Colonic mucosa (tissue), 4 donors: ENCODE data around the gene RUSF1. TPM values are rescaled to one million over a fixed set of nuclear protein-coding genes. Genes with fewer than 3 reads are reported as not detected.

Experiments
- DNase-seq: peaks from one replicate; pipeline ENCODE4 v3.0.0-alpha.2; 2020
- H3K27ac ChIP-seq: fragments of 200-600 bp; one replicate; pipeline ENCODE4 v1.8.0; 2021
- H3K27me3 ChIP-seq: fragments of 200-600 bp; one replicate; pipeline ENCODE4 v1.8.0; 2021
- H3K36me3 ChIP-seq: fragments of 200-600 bp; one replicate; pipeline ENCODE4 v1.8.0; 2021
- H3K4me1 ChIP-seq: fragments of 200-600 bp; one replicate; pipeline ENCODE4 v1.8.0; 2021; ENCODE audit warnings: mild to moderate bottlenecking
- H3K4me3 ChIP-seq: fragments of 200-600 bp; one replicate; pipeline ENCODE4 v1.8.0; 2021
- H3K9ac ChIP-seq, 2 donors: one replicate each; pipeline ENCODE4 v1.7.0; 2013; ENCODE audit warnings: control low read depth in 2 of 2, low read depth in 2 of 2, low read length in 2 of 2
- H3K9me3 ChIP-seq: fragments of 200-600 bp; one replicate; pipeline ENCODE4 v1.8.0; 2021
- CTCF ChIP-seq: fragments of 200-600 bp; IDR thresholded peaks from one replicate; pipeline ENCODE4 v1.8.0; 2022; ENCODE audit warnings: antibody characterized with exemption, mild to moderate bottlenecking
- intact Hi-C: fragments of 100-400 bp; cut with DNase I; formaldehyde crosslinking; loops from one replicate; pipeline ENCODE4 v1.14.1; 2022
- total RNA-seq, 2 donors: library from RNA; stranded (reverse); fragmentation: NEBNext Ultra II Directional in 1 of 2; extraction: Animal tissue kit (Norgen Biotek cat#: 25700) in 1 of 2; gene quantifications; one replicate each; pipeline ENCODE4 v1.2.1, GENCODE V29; 2021
- donor health status: healthy.
- donor health status: DM: no; HTN: no; CAD: no.
- donor health status: DM: no; HTN: no; CAD: no.

RUSF1 gene
- total RNA-seq, 2 donors from 2014 or later = 53.3 to 78.1 TPM

GRCh38 chr16:31464781-31465260 is 43.4 kb downstream of the RUSF1 start:
- H3K9ac ChIP-seq = no peak overlapping the region
- TF ChIP-seq CTCF = no peak
- no peak overlapping the region for H3K27ac ChIP-seq
- H3K4me3 ChIP-seq = no peak overlapping the region
- H3K27me3 ChIP-seq = no peaks in the 10 kb centered on the region
- peaks cover 5% of the 10 kb centered on the region for H3K4me1 ChIP-seq
- H3K36me3 ChIP-seq = no peaks in the 10 kb centered on the region
- no peaks in the 10 kb centered on the region for H3K9me3 ChIP-seq
- intact Hi-C loops = no loop called here
- no peak for DNase-seq

DNA sequence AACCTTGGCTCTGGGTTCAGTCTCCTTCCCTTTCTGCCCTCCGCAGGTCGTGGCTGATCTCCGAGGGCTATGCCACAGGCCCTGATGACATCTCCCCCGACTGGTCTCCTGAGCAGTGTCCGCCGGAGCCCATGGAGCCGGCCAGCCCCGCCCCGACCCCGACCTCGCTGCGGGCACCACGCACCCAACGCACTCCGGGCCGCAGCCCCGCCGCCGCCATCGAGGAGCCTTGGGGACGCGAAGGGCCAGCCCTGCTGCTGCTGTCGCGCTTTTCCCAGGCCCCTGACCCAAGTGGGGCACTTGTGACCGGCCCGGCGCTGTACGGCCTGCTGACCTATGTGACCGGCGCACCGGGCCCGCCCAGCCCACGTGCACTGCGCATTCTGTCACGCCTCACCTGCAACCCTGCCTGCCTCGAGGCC is 43.8 kb downstream of the RUSF1 start:
- no peak for TF ChIP-seq CTCF
- Histone ChIP-seq H3K9me3 (no peaks in the 10 kb centered on the region), H3K9ac (no peak overlapping the region), H3K27ac (no peak overlapping the region), H3K4me1 (peaks cover 5% of the 10 kb centered on the region), H3K36me3 (no peaks in the 10 kb centered on the region), H3K4me3 (no peak overlapping the region), H3K27me3 (no peaks in the 10 kb centered on the region)
- intact Hi-C loops = no loop called here
- peak; percentile 17 for DNase-seq

DNA sequence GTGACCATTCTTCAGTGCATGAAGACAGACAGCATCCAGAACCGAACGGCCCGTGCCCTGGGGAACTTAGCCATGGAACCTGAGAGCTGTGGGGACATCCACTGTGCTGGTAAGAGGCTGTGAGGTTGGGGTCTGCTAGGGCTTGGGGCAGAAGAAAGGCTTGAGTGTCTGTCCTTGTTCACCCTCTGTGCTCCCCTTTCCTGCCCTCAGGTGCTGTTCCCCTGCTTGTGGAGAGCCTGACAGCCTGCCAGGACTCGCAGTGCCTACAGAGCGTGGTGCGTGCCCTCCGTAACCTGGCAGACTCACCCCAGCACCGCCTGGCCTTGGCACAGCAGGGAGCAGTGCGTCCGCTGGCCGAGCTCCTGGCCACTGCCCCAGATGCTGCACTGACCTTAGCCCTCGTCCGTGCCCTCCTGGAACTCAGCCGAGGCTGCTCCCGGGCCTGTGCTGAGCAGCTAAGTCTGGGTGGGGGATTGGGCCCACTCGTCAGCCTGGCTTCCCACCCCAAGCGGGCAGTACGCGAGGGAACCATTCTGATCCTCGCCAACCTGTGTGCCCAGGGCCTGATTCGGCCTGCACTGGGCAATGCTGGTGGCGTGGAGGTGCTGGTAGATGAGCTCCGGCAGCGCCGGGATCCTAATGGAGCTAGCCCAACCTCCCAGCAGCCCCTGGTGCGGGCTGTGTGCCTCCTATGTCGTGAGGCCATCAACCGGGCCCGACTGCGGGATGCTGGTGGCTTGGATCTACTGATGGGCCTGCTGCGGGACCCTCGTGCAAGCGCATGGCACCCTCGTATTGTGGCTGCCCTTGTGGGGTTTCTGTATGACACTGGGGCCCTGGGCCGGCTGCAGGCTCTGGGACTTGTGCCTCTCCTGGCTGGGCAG is 46.0 kb downstream of the RUSF1 start:
- no peak for DNase-seq
- intact Hi-C loops = no loop called here
- H3K36me3 ChIP-seq = no peaks in the 10 kb centered on the region
- no peak overlapping the region for H3K9ac ChIP-seq
- H3K4me1 ChIP-seq = peaks cover 13% of the 10 kb centered on the region
- H3K9me3 ChIP-seq = no peaks in the 10 kb centered on the region
- H3K27ac ChIP-seq = no peak overlapping the region
- H3K27me3 ChIP-seq = no peaks in the 10 kb centered on the region
- no peak for TF ChIP-seq CTCF
- no peak overlapping the region for H3K4me3 ChIP-seq

- intact Hi-C loops = no loop called here
- Histone ChIP-seq H3K9me3 (no peaks in the 10 kb centered on the region), H3K36me3 (no peaks in the 10 kb centered on the region), H3K4me1 (peaks cover 20% of the 10 kb centered on the region), H3K9ac (no peak overlapping the region), H3K4me3 (no peak overlapping the region), H3K27me3 (no peaks in the 10 kb centered on the region), H3K27ac (no peak overlapping the region)
- DNase-seq = no peak
- no peak for TF ChIP-seq CTCF
Observed at GRCh38 chr16:31461201-31461920, 46.8 kb downstream of the RUSF1 start.

DNA sequence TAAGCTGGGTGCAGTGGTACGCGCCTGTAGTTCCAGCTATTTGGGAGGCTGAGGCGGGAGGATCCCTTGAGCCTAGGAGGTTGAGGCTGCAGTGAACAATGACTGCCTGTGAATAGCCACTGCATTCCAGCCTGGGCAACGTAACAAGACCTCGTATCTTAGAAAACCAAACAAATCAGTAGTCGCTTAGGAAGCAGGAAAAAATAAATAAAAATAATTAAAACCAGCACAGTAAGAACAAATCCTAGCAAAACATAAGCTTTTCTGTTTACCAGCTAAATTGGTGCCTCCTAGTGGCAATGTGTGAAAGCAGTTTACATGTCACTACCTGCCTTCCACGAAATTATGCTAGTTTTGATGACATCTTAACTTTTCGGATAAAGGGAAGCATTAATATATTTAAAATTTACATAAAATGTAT is 47.6 kb downstream of the RUSF1 start:
- Histone ChIP-seq H3K27ac (peak overlapping the region; percentile 91), H3K9me3 (no peaks in the 10 kb centered on the region), H3K36me3 (no peaks in the 10 kb centered on the region), H3K4me1 (peaks cover 21% of the 10 kb centered on the region), H3K9ac (peak overlapping the region in 1 of 2 donors; percentile 70), H3K27me3 (no peaks in the 10 kb centered on the region), H3K4me3 (peak overlapping the region; percentile 71)
- no peak for DNase-seq
- peak; percentile 51 for TF ChIP-seq CTCF
- intact Hi-C loops = no loop called here
